ENCODE results near the gene GNA12.

GNA12 gene

DNA sequence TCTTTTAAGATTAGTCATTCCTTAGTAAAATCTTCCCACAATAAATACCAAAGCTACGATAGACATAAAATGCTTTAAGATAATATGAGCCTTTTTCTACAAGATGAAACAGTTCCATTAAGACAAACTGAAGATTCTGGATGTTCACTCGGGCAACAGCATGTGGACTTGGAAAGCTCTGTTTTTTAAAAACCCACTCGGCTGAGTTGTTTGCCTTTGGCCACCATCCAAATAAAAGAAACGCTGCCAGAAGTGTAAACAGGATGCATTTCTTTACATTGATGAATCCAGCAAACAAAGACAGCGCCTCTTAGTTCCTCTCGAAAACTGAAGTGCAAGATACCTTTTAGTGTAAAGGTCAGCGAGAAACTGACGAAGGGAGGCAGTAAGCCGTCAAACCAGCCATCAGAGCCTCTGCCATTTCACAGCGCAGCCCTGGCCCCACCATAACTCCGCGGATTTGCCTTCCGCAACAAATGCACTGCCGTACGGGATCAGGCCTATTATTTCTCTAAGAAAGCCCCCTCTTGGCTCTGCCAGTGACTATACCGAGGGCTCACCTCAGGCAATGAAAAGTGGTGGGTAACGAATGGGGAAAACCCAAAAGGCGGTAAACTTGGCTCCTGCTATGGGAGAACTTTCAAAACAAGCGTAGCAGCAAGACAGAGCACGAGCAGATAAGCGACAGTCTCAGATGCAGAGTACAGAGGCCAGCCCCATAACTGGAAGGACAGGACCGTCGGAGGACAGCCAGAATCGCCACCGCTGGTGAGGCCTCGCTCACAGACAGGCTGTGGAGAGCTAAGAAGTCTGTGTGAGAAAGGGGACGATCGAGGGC is 41.4 kb downstream of the GNA12 start:
- DNase-seq (ENCODE audit: low spot score): no peak

- no peak for DNase-seq (ENCODE audit: low spot score)
Observed at GRCh38 chr7:2802101-2802500, 42.0 kb downstream of the GNA12 start.

DNA sequence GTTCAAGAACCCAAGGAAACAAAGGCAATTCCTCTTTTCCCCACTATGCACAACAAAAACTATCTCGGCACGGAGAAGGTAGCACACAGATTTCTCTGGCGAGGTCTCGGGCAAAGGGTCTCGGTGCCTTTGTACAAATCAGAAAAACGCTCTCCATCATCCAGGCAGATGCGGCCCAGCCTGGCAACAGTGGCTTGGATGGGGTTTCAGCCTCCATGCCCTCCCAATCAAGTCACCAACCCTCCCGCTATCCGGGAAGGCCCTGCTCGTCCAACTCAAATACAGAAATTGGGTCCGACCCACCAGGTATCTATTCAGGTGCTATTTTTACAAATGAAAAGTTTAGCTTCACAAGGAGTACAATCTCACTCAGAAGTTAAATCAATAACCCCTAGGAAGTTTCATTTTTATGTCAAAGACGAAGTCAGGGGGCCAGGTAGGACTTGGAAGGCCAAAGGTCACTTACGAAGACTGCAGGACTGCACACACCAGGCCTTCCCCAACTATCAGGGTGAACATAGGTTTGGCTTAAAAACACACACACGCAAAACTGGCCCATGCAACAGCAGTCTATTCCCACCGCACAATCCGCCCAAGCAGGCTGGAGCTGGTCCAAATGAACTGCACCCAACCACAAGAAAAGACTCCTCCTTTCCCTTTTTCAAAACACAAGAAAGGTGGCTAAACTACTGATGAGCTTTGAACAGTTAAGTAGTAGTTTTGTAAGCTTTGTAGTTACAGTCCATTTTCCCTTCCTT is 43.0 kb downstream of the GNA12 start:
- no peak for DNase-seq (ENCODE audit: low spot score)

DNA sequence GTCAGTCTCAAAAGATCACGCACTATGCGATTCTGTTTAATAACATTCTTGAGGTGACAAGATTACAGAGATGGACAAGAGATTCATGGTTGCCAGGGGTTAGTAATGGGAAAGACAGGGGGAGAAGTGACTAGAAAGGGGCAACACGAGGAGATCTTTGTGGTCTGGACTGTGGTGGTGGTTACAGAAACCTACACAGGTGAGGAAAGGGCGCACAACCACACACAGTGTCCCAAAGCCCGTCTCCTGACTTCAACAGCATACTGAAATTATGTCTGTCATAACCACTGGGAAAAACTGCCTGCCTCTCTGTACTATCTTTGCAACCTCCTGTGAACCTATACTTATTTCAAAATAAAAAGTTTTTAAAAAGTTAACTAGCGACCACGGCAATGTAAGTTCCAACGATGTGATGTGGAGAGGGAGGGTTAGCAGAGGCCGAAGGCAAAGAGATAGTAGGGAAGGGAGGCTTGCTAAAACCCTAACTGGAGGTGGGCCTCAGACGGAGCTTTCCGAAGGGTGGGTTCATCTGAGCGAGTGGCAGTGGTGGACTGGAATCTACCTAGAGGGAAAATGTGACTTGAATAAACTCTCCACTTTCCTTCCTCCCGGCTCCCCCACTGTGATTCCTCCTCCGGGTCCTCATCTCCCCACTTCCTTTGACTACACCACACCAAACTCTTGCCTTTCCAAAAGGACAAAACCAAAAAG is 43.7 kb downstream of the GNA12 start:
- no peak for DNase-seq (ENCODE audit: low spot score)

- no peak for DNase-seq (ENCODE audit: low spot score)
Observed at GRCh38 chr7:2799253-2799652, 44.9 kb downstream of the GNA12 start.

- DNase-seq (ENCODE audit: low spot score): no peak
Observed at GRCh38 chr7:2798669-2799068, 45.4 kb downstream of the GNA12 start.

DNA sequence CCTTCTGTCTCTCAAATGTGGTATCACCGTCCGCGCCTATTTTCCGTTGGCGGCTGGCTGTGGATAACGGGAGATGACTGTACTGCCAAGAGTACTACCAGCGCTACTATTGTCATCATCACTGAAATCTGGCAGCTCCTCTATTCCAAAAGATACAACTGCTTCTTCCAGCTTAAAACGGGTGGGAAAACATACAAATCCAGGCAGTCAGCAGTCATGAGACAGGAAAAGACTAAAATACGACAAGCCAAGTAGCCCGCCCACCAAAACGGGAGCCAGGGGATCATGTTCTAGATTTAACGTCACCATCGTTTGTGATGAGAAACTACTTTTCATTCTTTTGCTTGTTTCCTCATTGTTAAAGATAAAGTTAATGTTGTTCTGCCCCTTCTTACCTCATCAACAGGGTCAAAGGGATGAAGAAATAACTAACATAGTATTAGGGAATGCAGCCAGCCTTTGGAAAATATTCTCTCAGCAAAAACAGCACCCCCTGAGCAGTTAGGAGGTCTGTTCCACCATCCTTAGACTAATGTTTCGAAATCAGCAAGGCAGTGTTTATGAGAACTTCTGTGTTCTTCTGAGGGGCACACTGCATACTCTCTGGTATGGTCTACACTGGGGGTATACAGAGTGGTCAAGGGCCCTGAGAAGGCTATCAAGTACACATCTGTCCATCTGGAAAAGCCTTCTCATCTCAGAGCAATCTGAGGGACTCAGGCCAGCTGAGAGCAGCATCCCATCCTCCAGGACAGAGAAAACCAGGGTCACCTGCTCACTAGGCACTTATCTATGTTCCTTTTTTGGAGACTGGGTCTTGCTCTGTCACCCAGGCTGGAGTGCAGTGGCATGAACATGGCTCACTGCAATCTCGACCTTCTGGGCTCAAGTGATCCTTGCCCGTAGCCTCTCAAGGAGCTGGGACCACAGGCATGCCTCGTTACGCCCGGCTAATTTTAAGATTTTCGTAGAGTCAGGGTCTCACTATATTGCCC is 47.5 kb downstream of the GNA12 start:
- DNase-seq (ENCODE audit: low spot score): no peak

- DNase-seq (ENCODE audit: low spot score): no peak
Observed at GRCh38 chr7:2795906-2796305, 48.2 kb downstream of the GNA12 start.

- DNase-seq (ENCODE audit: low spot score): no peak
Observed at GRCh38 chr7:2794836-2795636, 49.1 kb downstream of the GNA12 start.

DNA sequence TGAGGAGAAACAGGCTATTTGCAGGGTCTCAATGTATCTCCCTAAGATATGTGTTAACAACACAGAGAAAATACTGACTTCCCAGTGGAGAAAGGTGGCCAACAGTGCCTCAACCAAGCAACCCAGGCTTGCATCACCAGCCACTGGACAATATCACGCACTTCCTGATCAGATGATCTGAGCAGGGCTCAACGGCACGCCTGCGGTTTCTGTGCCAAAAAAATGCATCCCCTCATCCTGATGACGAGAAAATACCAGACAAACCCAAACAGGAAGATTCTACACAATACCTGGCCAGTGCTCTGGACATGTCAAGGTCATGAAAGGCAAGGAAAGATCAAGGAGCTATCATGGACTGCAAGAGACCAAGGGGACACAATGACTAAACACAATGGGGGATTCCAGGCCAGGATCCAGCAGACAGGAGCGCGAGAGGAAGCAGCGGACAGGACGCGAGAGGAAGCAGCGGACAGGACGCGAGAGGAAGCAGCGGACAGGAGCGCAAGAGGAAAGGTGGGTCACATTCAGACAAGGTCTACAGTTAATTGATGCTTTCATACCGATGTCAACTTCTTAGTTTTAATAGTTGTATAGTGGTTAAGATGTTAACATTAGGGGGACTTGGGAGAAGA is 51.1 kb downstream of the GNA12 start:
- DNase-seq (ENCODE audit: low spot score): no peak

DNA sequence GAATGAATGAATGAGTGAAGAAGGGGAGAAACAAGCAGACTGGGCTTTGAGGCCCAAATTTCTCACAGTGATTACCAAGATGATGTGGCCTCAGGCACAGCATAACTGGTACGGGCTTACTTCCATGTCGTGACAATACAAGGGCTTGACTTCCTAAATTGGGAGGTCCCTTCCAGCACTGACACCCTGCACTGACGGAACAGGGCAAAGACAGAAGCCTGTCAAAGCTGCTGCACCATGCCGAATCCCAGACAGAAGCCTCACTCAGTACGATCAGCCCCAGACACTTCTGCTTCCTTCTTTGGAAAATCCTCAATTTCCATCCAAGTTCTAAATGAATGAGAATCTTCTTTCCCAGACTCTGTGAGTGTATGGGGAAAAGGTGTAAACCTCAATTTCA is 51.9 kb downstream of the GNA12 start:
- no peak for DNase-seq (ENCODE audit: low spot score)

GRCh38 chr7:2791390-2791789 is 52.7 kb downstream of the GNA12 start:
- DNase-seq (ENCODE audit: low spot score): no peak

DNA sequence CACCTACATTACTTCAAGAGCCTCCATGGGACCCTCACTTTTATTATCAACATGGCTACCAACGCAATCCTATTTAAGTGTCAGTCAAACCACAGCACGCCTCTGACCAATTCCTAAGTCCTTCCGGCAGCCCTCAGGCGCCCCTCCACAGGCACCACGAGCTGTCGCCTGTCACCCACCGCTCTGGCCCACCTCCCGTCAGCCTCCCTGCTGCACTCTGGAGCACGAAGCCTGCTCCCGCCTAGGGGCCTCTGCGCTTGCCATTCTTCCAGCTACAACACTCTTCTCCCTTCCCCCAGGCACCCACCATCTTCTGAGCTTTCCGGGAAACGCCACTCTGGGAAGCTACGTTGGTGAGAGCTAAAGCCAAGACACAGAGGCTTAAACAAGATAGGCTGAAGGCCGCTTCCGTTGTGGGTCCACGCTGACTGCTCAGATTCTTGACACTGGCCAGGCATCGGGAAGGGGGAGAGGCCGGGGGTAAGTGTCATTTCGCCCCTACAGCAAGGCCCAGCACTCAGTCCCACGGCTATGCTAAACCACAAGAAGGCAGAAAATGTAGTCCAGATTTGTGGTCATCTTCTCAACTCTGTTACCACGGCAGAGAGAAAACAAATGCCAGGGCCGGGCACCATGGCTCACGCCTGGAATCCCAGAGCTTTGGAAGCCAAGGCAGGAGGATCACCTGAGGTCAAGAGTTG is 56.7 kb downstream of the GNA12 start:
- DNase-seq (ENCODE audit: low spot score): no peak

DNA sequence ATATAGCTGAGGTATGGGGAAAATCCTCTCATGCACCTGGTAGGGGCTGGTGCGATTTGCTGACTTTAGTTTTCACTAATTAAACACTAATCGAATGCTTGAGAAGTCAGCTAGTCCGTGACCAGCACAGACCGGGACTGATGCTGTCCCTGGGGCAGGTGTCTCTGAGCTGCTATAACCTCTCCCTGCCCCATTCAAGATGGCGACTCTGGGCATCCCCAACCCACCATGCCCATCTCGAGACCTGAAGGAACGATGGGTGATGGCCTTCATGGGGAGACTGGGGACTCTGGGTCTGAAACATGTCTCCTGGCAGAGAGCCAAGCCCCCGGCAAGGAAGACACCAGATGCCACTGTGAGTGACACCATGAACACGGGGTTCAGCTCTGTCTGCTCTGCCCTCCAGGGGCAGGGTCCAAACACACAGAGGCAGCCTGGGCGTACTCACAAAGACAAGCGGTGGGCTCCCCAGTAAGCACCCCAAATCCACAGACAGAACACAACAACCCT is 57.4 kb downstream of the GNA12 start:
- DNase-seq (ENCODE audit: low spot score): no peak

DNA sequence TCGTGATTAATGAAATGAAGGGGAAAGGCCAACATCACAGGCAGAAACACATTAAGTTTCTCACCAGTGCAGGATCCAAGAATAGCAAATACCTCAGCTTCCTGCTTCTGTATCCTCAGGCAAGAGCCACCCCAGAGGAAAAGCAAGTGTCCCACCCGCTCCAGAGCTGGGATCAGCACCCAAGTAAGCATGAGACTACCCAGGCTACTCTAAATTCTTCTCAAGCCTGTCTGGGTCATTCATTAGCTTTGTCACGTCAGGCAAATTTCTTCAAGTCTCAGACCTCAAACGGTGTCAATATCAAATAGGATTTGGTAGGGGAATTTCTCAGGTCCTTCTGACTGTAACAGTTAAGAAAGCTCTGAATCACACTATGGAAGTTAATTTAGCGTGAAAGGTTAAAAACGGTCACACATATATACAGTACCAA is 59.0 kb downstream of the GNA12 start:
- DNase-seq (ENCODE audit: low spot score): no peak

DNA sequence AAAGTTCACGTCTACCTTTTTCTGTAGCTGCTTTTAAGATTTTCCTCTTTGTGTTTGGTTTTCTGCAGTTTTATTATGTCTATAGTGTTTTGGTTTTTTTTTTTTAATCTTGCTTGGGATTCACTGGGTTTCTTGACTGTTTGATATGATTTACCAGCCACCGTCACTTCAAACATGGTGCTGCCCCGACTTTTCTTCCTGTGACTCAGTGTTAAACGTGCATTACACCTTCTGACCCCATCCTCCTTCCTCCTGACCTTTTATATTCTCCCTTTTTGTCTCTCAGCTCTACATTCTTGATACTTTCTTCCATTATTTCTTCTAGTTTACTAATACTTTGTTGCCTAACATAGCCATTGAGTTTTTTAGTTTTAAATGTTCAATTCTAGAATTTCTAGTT is 61.5 kb downstream of the GNA12 start:
- no peak for DNase-seq (ENCODE audit: low spot score)

DNA sequence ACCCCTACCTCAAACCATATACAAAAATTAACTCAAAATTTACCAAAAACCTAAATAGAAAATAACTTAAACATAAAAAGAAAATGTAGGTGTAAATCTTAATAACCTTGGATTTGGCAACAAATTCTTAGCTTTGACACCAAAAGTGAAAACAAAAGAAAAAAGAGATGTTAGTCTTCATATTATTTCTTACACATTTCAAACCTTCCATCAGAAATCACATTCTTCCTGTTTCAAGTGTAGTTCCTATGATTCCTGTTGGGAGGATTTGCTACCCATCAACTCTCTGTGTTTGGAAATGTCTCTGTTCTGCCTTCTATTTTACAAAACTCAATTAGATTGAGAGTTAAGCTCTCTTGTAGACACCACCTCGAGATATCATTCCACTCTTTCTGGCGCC is 62.0 kb downstream of the GNA12 start:
- DNase-seq (ENCODE audit: low spot score): no peak

GRCh38 chr7:2781636-2782035 is 62.5 kb downstream of the GNA12 start:
- no peak for DNase-seq (ENCODE audit: low spot score)

DNA sequence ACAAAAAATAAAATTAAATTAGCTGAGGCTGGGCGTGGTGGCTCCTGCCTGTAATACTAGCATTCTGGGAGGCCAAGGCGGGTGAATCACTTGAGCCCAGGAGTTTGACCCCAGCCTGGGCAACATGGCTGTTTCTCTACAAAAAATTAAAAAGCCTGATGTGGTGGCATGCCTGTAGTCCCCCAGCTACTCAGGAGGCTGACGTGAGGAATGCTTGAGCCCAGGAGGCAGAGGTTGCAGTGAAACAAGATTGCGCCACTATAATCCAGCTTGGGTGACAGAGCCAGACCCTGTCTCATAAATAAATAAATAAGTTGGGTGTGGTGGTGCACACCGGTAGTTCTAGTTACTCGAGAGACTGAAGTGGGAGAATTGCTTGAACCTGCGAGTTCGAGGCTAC is 65.1 kb downstream of the GNA12 start:
- no peak for DNase-seq (ENCODE audit: low spot score)
